ES-I3 (cell line): ENCODE measurements around the gene MRPL1.
"Not testable (repeated sequence)": the region's sequence is repeated elsewhere in the genome, so short reads cannot be mapped to it uniquely, and the experiment has no call there.

Source experiments
- H3K36me3 ChIP-seq: 2 replicates; pipeline ENCODE4 v1.6.1; 2013; ENCODE audit warnings: mild to moderate bottlenecking, low read length, control low read depth, moderate library complexity; ENCODE audit not compliant: insufficient read depth
- H3K4me1 ChIP-seq: 2 replicates; pipeline ENCODE4 v1.6.1; 2013; ENCODE audit warnings: mild to moderate bottlenecking, control low read depth, low read length; ENCODE audit not compliant: insufficient read depth
- H3K9ac ChIP-seq: 2 replicates; pipeline ENCODE4 v1.6.1; 2013; ENCODE audit warnings: low read depth, mild to moderate bottlenecking, low read length, moderate library complexity
- H3K9me3 ChIP-seq: 2 replicates; pipeline ENCODE4 v1.6.1; 2013; ENCODE audit warnings: mild to moderate bottlenecking, low read length, moderate library complexity; ENCODE audit not compliant: control insufficient read depth, insufficient read depth

The MRPL1 gene

GRCh38 chr4:77917075-77917474 lies 54.4 kb downstream of the MRPL1 start:
- Histone ChIP-seq H3K36me3 (no peaks in the 10 kb centered on the region; the same call in 1 of the 2 replicates), H3K9me3 (no peaks in the 10 kb centered on the region), H3K4me1 (no peaks in the 10 kb centered on the region), H3K9ac (no peak overlapping the region)

- H3K9me3 ChIP-seq = no peaks in the 10 kb centered on the region
- no peaks in the 10 kb centered on the region for H3K4me1 ChIP-seq
- no peaks in the 10 kb centered on the region; the same call in 1 of the 2 replicates for H3K36me3 ChIP-seq
- H3K9ac ChIP-seq = no peak overlapping the region
Observed at GRCh38 chr4:77917601-77918000, 55.0 kb downstream of the MRPL1 start.

- H3K4me1 ChIP-seq = no peaks in the 10 kb centered on the region
- no peaks in the 10 kb centered on the region; the same call in 1 of the 2 replicates for H3K36me3 ChIP-seq
- H3K9ac ChIP-seq = no peak overlapping the region
- no peaks in the 10 kb centered on the region for H3K9me3 ChIP-seq
Observed at GRCh38 chr4:77920371-77920770, 57.7 kb downstream of the MRPL1 start.

- Histone ChIP-seq H3K9me3 (no peaks in the 10 kb centered on the region), H3K36me3 (no peaks in the 10 kb centered on the region; the same call in 1 of the 2 replicates), H3K9ac (no peak overlapping the region), H3K4me1 (no peaks in the 10 kb centered on the region)
Observed at GRCh38 chr4:77921701-77922100, 59.1 kb downstream of the MRPL1 start.

GRCh38 chr4:77922158-77923094 lies 59.8 kb downstream of the MRPL1 start:
- no peak overlapping the region for H3K9ac ChIP-seq
- H3K4me1 ChIP-seq = no peaks in the 10 kb centered on the region
- no peaks in the 10 kb centered on the region; the same call in 1 of the 2 replicates for H3K36me3 ChIP-seq
- H3K9me3 ChIP-seq = no peaks in the 10 kb centered on the region

- Histone ChIP-seq H3K36me3 (peaks cover 2% of the 10 kb centered on the region; the same call in 1 of the 2 replicates), H3K9me3 (no peaks in the 10 kb centered on the region), H3K9ac (no peak overlapping the region), H3K4me1 (no peaks in the 10 kb centered on the region)
Observed at GRCh38 chr4:77927991-77928925, 65.6 kb downstream of the MRPL1 start.

- no peaks in the 10 kb centered on the region for H3K4me1 ChIP-seq
- no peak overlapping the region for H3K9ac ChIP-seq
- H3K9me3 ChIP-seq = no peaks in the 10 kb centered on the region
- H3K36me3 ChIP-seq = peaks cover 5% of the 10 kb centered on the region; the same call in 1 of the 2 replicates
Observed at GRCh38 chr4:77930154-77930639, 67.6 kb downstream of the MRPL1 start.

- H3K36me3 ChIP-seq = peaks cover 5% of the 10 kb centered on the region; the same call in 1 of the 2 replicates
- no peaks in the 10 kb centered on the region for H3K4me1 ChIP-seq
- no peaks in the 10 kb centered on the region for H3K9me3 ChIP-seq
- H3K9ac ChIP-seq = no peak overlapping the region
Observed at GRCh38 chr4:77930876-77931275, 68.2 kb downstream of the MRPL1 start.

- no peak overlapping the region for H3K9ac ChIP-seq
- no peaks in the 10 kb centered on the region for H3K4me1 ChIP-seq
- H3K9me3 ChIP-seq = no peaks in the 10 kb centered on the region
- H3K36me3 ChIP-seq = peaks cover 5% of the 10 kb centered on the region; the same call in 1 of the 2 replicates
Observed at GRCh38 chr4:77931452-77932135, 69.0 kb downstream of the MRPL1 start.

GRCh38 chr4:77938560-77938959 lies 75.9 kb downstream of the MRPL1 start:
- Histone ChIP-seq H3K9me3 (no peaks in the 10 kb centered on the region; the same call in 1 of the 2 replicates), H3K36me3 (peaks cover under 1% of the 10 kb centered on the region; the same call in 1 of the 2 replicates), H3K9ac (no peak overlapping the region), H3K4me1 (no peaks in the 10 kb centered on the region)

GRCh38 chr4:77945929-77946328 lies 83.3 kb downstream of the MRPL1 start:
- H3K4me1 ChIP-seq, H3K9me3 ChIP-seq, H3K36me3 ChIP-seq, H3K9ac ChIP-seq: not testable (repeated sequence)

GRCh38 chr4:77950203-77950602 lies 87.6 kb downstream of the MRPL1 start:
- no peak overlapping the region for H3K9ac ChIP-seq
- no peaks in the 10 kb centered on the region for H3K4me1 ChIP-seq
- 0 out of 2 replicates have a peak, but pooled peaks cover 1% of the 10 kb centered on the region for H3K9me3 ChIP-seq
- H3K36me3 ChIP-seq = peaks cover 6% of the 10 kb centered on the region; the same call in 1 of the 2 replicates

GRCh38 chr4:77952457-77952856 lies 89.8 kb downstream of the MRPL1 start:
- no peak overlapping the region for H3K9ac ChIP-seq
- peaks cover 3% of the 10 kb centered on the region; the same call in 1 of the 2 replicates for H3K36me3 ChIP-seq
- H3K4me1 ChIP-seq = no peaks in the 10 kb centered on the region
- no peaks in the 10 kb centered on the region for H3K9me3 ChIP-seq
